HEK293 (cell line): ENCODE results near the gene VCL.

ENCODE experiments used
- CTCF ChIA-PET: fragments of 350-600 bp; formaldehyde crosslinking; extraction: SDS; loops from one replicate; lab custom pipeline; 2021; ENCODE audit warnings: antibody characterized with exemption; lab: Yijun Ruan, JAX
- POLR2A ChIA-PET: fragments of 300-600 bp; formaldehyde crosslinking; extraction: SDS; loops from one replicate; lab custom pipeline; 2020; ENCODE audit warnings: antibody characterized with exemption, inconsistent platforms; lab: Yijun Ruan, JAX
- H3K27ac ChIP-seq: fragments of 200-500 bp; sonication (Bioruptor generic); 2 replicates; pipeline ENCODE4 v1.5.1; 2014; ENCODE audit warnings: low read depth, low read length, control low read depth, inconsistent platforms; ENCODE audit errors: extremely low read depth
- H3K36me3 ChIP-seq, 2 experiments: fragments of 200-500 bp in 1 of 2; sonication (Bioruptor generic) in 1 of 2; 1 replicate in 1 of 2; 2 replicates in 1 of 2; pipeline ENCODE4 v1.5.1; 2014 to 2017; ENCODE audit warnings: inconsistent platforms in 2 of 2, low read length in 2 of 2; ENCODE audit not compliant: control insufficient read depth in 2 of 2, insufficient read depth in 1 of 2
- H3K4me1 ChIP-seq: fragments of 200-500 bp; sonication (Bioruptor generic); 2 replicates; pipeline ENCODE4 v1.5.1; 2014; ENCODE audit warnings: mild to moderate bottlenecking, low read length, inconsistent platforms; ENCODE audit not compliant: control insufficient read depth, insufficient read depth
- H3K4me3 ChIP-seq: 2 replicates; pipeline ENCODE4 v1.5.1; 2011; ENCODE audit warnings: low read depth, mild to moderate bottlenecking, control low read depth, low read length, moderate library complexity
- H3K9me3 ChIP-seq: fragments of 200-500 bp; sonication (Bioruptor generic); 2 replicates; pipeline ENCODE4 v1.5.1; 2014; ENCODE audit warnings: low read depth, low read length, inconsistent platforms; ENCODE audit not compliant: control insufficient read depth, insufficient read depth
- BCL6B ChIP-seq: fragments of 450-650 bp; formaldehyde crosslinking; IDR thresholded peaks from 2 replicates; pipeline ENCODE4 v1.5.1; 2017; ENCODE audit warnings: missing biosample characterization, missing genetic modification characterization
- EGR2 ChIP-seq: fragments of 450-650 bp; formaldehyde crosslinking; IDR thresholded peaks from 2 replicates; pipeline ENCODE4 v1.5.1; 2016; ENCODE audit warnings: low read depth, missing biosample characterization, missing genetic modification characterization
- HOXA7 ChIP-seq: sonication (generic); formaldehyde crosslinking; IDR thresholded peaks from 2 replicates; pipeline ENCODE4 v1.8.1; 2022; ENCODE audit warnings: missing genetic modification reagents, borderline replicate concordance
- IKZF3 ChIP-seq: fragments of 450-650 bp; IDR thresholded peaks from 2 replicates; pipeline ENCODE4 v1.5.0; 2018; ENCODE audit warnings: missing biosample characterization, mild to moderate bottlenecking, missing genetic modification characterization, moderate library complexity
- KLF10 ChIP-seq: fragments of 450-650 bp; IDR thresholded peaks from 2 replicates; pipeline ENCODE4 v1.5.1; 2018; ENCODE audit warnings: missing biosample characterization, mild to moderate bottlenecking, missing genetic modification characterization
- MYNN ChIP-seq: fragments of 450-650 bp; formaldehyde crosslinking; IDR thresholded peaks from 2 replicates; pipeline ENCODE4 v1.5.1; 2016; ENCODE audit warnings: missing biosample characterization, missing genetic modification characterization, borderline replicate concordance
- OVOL3 ChIP-seq: fragments of 450-650 bp; formaldehyde crosslinking; IDR thresholded peaks from 2 replicates; pipeline ENCODE4 v1.5.1; 2016; ENCODE audit warnings: missing biosample characterization, missing genetic modification characterization
- RBAK ChIP-seq: fragments of 450-650 bp; formaldehyde crosslinking; IDR thresholded peaks from 2 replicates; pipeline ENCODE4 v1.5.1; 2016; ENCODE audit warnings: missing biosample characterization, missing genetic modification characterization
- REST ChIP-seq: fragments of 450-650 bp; formaldehyde crosslinking; IDR thresholded peaks from 2 replicates; pipeline ENCODE4 v1.5.1; 2016; ENCODE audit warnings: missing biosample characterization, missing genetic modification characterization
- ZFHX2 ChIP-seq: fragments of 450-650 bp; formaldehyde crosslinking; conservative IDR thresholded peaks from 2 replicates; pipeline ENCODE4 v1.5.1; 2016; ENCODE audit warnings: missing biosample characterization, missing genetic modification characterization
- ZFP69B ChIP-seq: fragments of 450-650 bp; formaldehyde crosslinking; IDR thresholded peaks from 2 replicates; pipeline ENCODE4 v1.5.1; 2016; ENCODE audit warnings: missing biosample characterization, missing genetic modification characterization
- ZNF10 ChIP-seq: fragments of 450-650 bp; formaldehyde crosslinking; IDR thresholded peaks from 2 replicates; pipeline ENCODE4 v1.5.1; 2017; ENCODE audit warnings: missing biosample characterization, missing genetic modification characterization
- ZNF157 ChIP-seq: fragments of 450-650 bp; formaldehyde crosslinking; IDR thresholded peaks from 2 replicates; pipeline ENCODE4 v1.5.1; 2016; ENCODE audit warnings: missing biosample characterization, missing genetic modification characterization
- ZNF19 ChIP-seq: fragments of 450-650 bp; formaldehyde crosslinking; IDR thresholded peaks from 2 replicates; pipeline ENCODE4; 2016; ENCODE audit warnings: missing biosample characterization, missing genetic modification characterization, low read depth
- ZNF2 ChIP-seq: fragments of 450-650 bp; formaldehyde crosslinking; IDR thresholded peaks from 2 replicates; pipeline ENCODE4 v1.5.1; 2016; ENCODE audit warnings: missing biosample characterization, missing genetic modification characterization
- ZNF239 ChIP-seq: fragments of 450-650 bp; formaldehyde crosslinking; IDR thresholded peaks from 2 replicates; pipeline ENCODE4 v1.5.1; 2016; ENCODE audit warnings: missing biosample characterization, missing genetic modification characterization
- ZNF24 ChIP-seq: fragments of 450-650 bp; formaldehyde crosslinking; IDR thresholded peaks from 2 replicates; pipeline ENCODE4 v1.5.1; 2016; ENCODE audit warnings: missing biosample characterization, missing genetic modification characterization
- ZNF324 ChIP-seq: fragments of 450-650 bp; formaldehyde crosslinking; IDR thresholded peaks from 2 replicates; pipeline ENCODE4 v1.5.1; 2016; ENCODE audit warnings: missing biosample characterization, missing genetic modification characterization
- ZNF350 ChIP-seq: fragments of 450-650 bp; formaldehyde crosslinking; IDR thresholded peaks from 2 replicates; pipeline ENCODE4 v1.5.0; 2017; ENCODE audit warnings: missing biosample characterization, mild to moderate bottlenecking, missing genetic modification characterization
- ZNF362 ChIP-seq: fragments of 450-650 bp; formaldehyde crosslinking; IDR thresholded peaks from 2 replicates; pipeline ENCODE4 v1.5.1; 2016; ENCODE audit warnings: missing biosample characterization, missing genetic modification characterization
- ZNF391 ChIP-seq: fragments of 450-650 bp; formaldehyde crosslinking; IDR thresholded peaks from 2 replicates; pipeline ENCODE4 v1.5.1; 2016; ENCODE audit warnings: low read depth, missing biosample characterization, missing genetic modification characterization, borderline replicate concordance
- ZNF404 ChIP-seq: fragments of 450-650 bp; formaldehyde crosslinking; IDR thresholded peaks from 2 replicates; pipeline ENCODE4 v1.5.1; 2017; ENCODE audit warnings: missing biosample characterization, missing genetic modification characterization
- ZNF473 ChIP-seq: fragments of 450-650 bp; formaldehyde crosslinking; IDR thresholded peaks from 2 replicates; pipeline ENCODE4 v1.5.1; 2017; ENCODE audit warnings: missing biosample characterization, missing genetic modification characterization
- ZNF692 ChIP-seq: fragments of 450-650 bp; formaldehyde crosslinking; IDR thresholded peaks from 2 replicates; pipeline ENCODE4 v1.5.1; 2016; ENCODE audit warnings: missing biosample characterization, missing genetic modification characterization
- ZNF843 ChIP-seq: fragments of 450-650 bp; formaldehyde crosslinking; IDR thresholded peaks from 2 replicates; pipeline ENCODE4 v1.5.1; 2016; ENCODE audit warnings: missing biosample characterization, missing genetic modification characterization

Gene VCL

GRCh38 chr10:73959484-73960243 lies 38.3 kb upstream of the VCL start:
- no peaks in the 10 kb centered on the region for H3K9me3 ChIP-seq
- H3K27ac ChIP-seq = no peak overlapping the region
- ChIA-PET CTCF (interaction anchor here (0.6 to 0.9 kb wide), 4 partner anchors 33 to 251 kb away, joined by 3 to 4 read pairs (median 3); no protein-coding TSS in a partner anchor), POLR2A (no interaction called here)
- H3K4me3 ChIP-seq = no peak overlapping the region
- peaks cover 10% of the 10 kb centered on the region; the same call in 1 of the 2 replicates for H3K4me1 ChIP-seq
- no peaks in the 10 kb centered on the region for H3K36me3 ChIP-seq
- TF ChIP-seq ZNF350 (tag by site-specific recombination) (no peak), ZNF324 (tag by site-specific recombination) (no peak), EGR2 (tag by site-specific recombination) (peak; percentile 80), ZFP69B (tag by site-specific recombination) (no peak), ZFHX2 (peak; percentile 55), ZNF2 (tag by site-specific recombination) (no peak), RBAK (tag by site-specific recombination) (no peak), ZNF391 (no peak), ZNF692 (tag by site-specific recombination) (no peak)

- ChIA-PET CTCF (interaction anchor here (0.6 to 1.8 kb wide), 4 partner anchors 22 to 83 kb away, joined by 3 to 6 read pairs (median 4); no protein-coding TSS in a partner anchor), POLR2A (no interaction called here)
- no peaks in the 10 kb centered on the region for H3K36me3 ChIP-seq
- no peak overlapping the region for H3K4me3 ChIP-seq
- H3K4me1 ChIP-seq = peaks cover 10% of the 10 kb centered on the region
- H3K9me3 ChIP-seq = no peaks in the 10 kb centered on the region
- TF ChIP-seq ZNF324 (tag by site-specific recombination) (no peak), ZNF362 (no peak), KLF10 (tag by site-specific recombination) (no peak), REST (no peak), IKZF3 (tag by site-specific recombination) (no peak), HOXA7 (CRISPR knock-in tag) (no peak), MYNN (tag by site-specific recombination) (no peak), ZNF239 (no peak), BCL6B (no peak), ZNF24 (tag by site-specific recombination) (no peak), ZNF10 (tag by site-specific recombination) (no peak), ZNF473 (tag by site-specific recombination) (no peak), ZNF157 (tag by site-specific recombination) (no peak), OVOL3 (tag by site-specific recombination) (no peak), ZNF404 (tag by site-specific recombination) (no peak), ZNF19 (no peak), ZNF843 (tag by site-specific recombination) (no peak)
- H3K27ac ChIP-seq = no peak overlapping the region
Observed at GRCh38 chr10:73962386-73962785, 35.5 kb upstream of the VCL start.
